ENCODE measurements around the gene RBM12.
"Not testable (repeated sequence)": the region's sequence is repeated elsewhere in the genome, so short reads cannot be mapped to it uniquely, and the experiment has no call there.

RBM12 gene

DNA sequence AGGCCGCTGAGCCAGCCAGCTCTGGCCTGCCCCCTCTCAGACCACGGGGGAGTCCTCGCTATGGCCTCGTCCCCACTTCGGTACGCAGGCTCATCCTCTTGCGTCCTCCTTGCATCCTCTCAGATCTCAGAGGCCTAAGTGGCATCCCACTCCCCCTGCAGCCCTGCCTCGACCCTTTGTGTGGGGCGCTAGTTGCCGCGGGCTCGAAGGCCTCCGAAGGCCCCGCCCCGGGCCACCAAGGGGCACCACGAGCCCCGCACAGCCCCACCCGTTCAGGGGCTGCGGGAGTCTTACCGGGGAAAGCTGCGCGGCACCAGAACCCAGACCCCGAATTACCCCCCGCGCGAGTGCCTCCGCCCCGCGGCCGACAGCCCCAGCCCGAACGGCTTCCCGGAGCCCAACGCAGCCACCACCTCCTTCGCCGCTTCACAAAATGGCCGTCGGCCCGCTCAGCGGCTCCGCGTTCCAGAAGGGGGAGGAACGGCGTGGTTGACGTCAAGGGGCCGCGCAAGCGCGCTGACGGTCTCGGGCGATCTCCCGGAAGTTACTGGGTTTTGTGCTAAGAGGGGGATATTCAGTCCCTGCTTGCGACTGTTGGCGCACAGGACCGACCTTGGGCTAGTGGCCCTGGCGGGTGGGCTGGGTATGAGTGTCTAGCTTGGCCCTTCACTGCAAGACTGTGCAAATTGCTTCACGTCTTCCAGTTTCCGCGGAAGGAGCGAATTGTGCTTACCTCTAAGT lies at the start of gene RBM12, which contains the start of gene CPNE1:
Gene RBM12 (minus strand): TSS at position 435 of the 741 bp plus-strand sequence. CDS start 9,578 bp downstream, outside the sequence.
Gene CPNE1 (minus strand): TSS at position 435 of the 741 bp plus-strand sequence. CDS start 31,977 bp downstream, outside the sequence.
- peak; percentile 90 to 94 for DNase-seq

DNA sequence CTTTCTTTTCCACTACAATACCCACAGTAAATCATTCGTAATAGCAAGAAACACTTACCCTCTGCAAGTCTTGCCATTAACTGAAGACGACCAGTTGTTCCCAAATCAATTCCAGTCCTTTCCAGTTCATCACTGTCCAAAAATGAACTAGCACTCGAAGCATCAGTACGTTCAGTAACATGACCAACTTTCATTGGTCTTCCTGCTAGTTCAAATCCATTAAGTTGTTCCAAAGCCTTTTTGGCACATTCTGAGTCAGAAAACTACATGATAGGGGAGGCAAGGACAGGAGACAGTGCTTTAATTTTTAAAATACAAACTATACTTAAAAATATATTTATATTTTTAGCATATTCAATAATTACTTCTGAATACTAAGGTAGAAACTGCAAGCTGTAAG lies 49.4 kb upstream of the RBM12 start:
- DNase-seq = no peak

GRCh38 chr20:35713120-35713519 lies 48.4 kb upstream of the RBM12 start:
- not testable (repeated sequence) for DNase-seq

DNA sequence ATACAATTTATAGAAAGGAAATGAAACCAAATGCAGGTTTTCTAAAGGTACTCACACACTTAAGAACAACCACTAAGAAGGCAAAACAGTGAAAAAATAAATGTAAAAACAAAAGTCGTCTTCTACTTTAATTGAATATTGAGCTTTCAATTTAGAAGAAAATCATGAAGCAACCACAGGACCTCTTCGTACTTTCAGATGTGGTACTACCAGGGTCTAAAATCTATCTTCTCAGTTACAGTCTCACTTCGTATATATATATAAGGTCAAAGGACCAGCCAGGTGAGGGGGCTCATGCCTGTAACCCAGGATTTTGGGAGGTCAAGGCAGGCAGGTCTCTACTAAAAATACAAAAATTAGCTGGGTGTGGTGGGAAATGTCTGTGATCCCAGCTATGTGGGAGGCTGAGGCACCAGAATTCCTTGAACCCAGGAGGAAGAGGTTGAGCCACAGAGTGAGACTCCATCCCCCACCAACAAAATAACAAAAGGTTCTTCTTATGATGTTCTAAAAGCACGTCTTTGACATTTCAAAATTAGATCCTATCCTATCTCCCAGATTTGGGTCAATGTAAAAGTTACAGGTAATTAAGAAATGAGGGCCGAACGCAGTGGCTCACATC lies 47.0 kb upstream of the RBM12 start:
- no peak for DNase-seq

GRCh38 chr20:35710884-35711587 lies 46.3 kb upstream of the RBM12 start:
- DNase-seq = no peak

GRCh38 chr20:35710039-35710438 lies 45.3 kb upstream of the RBM12 start:
- DNase-seq = no peak

DNA sequence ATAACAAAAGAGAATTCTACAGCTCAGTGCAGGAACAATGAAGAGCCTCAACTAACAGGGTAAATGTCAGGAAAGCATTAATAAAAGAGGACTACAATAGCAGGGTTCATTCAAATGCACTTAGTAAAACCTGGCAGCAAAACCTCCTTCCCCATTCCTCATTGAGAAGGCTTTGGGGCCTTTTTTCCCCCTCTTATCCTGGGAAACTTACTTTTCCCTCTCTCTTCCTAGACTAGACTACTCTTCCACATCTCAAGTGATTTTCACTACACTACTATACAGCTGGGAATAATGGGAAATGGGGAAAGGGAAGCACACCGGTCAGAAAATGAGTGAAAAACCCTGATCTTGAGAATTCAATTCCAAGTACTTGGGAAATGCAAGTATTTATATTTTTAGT lies 44.6 kb upstream of the RBM12 start:
- no peak for DNase-seq

DNA sequence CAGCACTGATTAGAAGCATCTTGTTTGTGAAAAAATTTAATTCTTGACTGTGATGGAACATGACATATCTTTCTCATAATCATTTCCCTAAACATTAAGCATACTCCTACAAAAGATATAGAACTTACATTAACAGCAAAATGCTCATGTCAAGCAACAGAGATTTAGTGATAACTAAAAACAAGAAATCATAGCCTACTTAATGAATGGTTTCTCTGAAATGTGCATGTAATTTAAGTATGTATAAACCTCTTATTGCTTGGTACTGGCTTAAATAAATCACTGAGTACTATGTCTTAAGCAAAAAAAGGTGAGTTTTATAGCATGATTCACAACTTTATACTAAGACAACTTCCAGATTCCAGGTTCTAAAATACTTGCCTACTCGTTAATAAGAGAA lies 43.8 kb upstream of the RBM12 start:
- no peak for DNase-seq

DNA sequence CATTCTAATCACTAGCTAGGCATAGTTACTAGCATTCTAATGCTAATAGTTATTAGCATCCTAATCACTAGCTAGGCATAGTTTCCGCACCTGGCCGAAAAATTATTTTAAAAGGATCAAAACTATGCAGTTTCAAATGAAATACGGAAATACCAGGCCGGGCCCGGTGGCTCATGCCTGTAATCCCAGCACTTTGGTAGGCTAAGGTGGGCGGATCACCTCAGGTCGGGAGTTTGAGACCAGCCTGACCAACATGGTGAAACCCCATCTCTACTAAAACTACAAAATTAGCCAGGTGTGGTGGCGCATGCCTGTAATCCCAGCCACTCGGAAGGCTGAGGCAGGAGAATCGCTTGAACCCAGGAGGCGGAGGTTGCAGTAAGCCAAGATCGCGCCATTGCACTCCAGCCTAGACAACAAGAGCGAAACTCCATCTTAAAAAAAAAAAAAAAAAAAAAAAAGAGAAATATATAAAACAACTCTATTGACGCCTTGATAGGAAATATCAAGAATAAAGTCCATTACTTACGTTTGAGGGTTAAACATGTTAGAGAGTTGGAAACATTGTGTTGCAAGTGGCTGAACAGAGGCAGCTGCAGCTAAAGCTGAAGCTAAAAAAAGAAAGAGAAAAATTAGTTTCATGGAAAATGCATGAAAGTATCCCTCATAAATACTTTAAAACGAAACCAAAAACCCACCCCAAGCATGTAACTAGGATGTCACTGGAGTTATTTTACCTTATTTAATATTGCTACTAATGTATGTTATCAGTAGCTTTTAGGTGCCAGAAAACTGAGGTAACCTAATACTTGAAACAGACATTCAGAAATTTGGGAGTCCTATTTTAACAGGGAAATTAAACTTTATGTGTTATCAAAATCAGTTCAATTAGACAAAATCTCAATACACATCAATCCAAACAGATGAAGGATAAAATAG lies 42.2 kb upstream of the RBM12 start:
- not testable (repeated sequence) for DNase-seq

- DNase-seq = not testable (repeated sequence)
Measured at GRCh38 chr20:35705894-35706293, 41.2 kb upstream of the RBM12 start.

GRCh38 chr20:35704514-35705261 lies 40.0 kb upstream of the RBM12 start:
- no peak for DNase-seq

- DNase-seq = no peak
Measured at GRCh38 chr20:35702824-35703695, 38.4 kb upstream of the RBM12 start.

GRCh38 chr20:35702051-35702823 lies 37.5 kb upstream of the RBM12 start:
- no peak for DNase-seq

- no peak for DNase-seq
Measured at GRCh38 chr20:35700625-35701148, 36.0 kb upstream of the RBM12 start.

GRCh38 chr20:35699957-35700624 lies 35.4 kb upstream of the RBM12 start:
- DNase-seq = no peak

- peak; percentile 84 to 89 for DNase-seq
Measured at GRCh38 chr20:35699127-35699956, 34.6 kb upstream of the RBM12 start, which contains the start of the genes NFS1 and ROMO1. NFS1 (minus strand) TSS chr20:35699352; CDS start chr20:35699288, 64 bp downstream. ROMO1 (plus strand) TSS chr20:35699405; CDS start chr20:35699633, 228 bp downstream.

DNA sequence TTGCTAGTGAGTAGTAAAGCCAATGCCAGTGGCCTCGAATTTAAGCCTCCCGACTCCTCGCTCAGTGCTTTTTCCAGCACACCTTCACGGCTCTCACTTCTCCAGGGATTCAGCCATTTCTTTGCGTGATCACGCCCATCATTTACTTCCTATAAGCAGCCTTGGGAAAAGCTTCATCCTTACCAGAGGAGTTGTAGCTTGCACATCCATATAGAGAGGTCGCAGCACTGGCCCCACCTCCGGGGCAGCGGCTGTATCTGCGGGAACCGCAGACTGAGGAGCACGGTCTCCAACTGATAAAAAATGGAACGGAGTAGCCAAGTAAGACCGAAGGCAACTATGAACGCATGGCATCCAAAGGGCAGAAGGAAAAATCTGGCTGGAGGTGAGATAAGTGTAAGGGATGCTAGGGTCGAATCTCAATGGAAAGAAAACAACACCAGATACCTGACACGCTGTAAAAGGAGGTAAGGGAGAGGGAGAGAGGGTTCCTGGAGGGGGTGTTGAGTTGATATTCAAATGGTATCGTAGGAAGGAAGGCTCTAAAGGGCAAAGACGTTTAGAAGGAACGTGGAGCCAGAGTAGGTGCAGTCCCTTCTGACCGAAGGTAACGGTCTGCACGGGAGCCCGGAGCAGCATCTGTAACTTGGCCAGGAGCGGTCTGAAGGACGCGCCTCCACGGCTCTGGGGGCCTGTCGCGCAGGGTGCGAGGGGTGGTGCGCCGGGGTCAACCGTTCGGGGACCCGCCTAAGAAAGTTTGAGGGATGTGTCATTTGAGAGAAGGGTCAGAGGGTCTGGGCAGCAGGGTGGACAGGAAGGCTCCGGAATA lies 33.8 kb upstream of the RBM12 start:
- DNase-seq = no peak

All from activated CD4-positive, alpha-beta T cell treated with anti-CD3 and anti-CD28 coated beads, Interleukin-2, amount 50 U/mL, for 48 hours (primary cell).